ENCODE data around the gene SSH2.

DNA sequence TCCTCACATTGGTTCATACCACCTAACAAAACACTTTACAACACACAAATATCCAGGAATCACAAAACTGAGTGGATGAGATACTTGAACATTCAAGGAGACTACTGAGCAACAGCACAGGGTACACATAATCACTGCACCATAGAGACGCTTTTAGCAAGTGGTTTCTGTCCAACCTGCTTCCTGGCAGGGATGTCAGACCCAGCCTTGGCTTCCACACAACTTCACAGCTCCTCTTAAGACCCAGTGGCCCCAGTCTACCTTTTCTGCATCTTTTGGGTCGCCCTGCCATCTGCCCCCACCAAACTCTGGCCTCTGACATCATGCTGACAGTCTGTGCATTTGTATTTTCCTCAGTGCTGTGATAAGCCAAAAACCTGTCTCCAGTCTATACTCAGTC, 301.4 kb downstream of the SSH2 start:
- no peak for TF ChIP-seq GATA2 (IDR thresholded peaks at IDR 0.05; ENCODE audit: low read depth, low read length)
- no peak for TF ChIP-seq GATA3 (IDR thresholded peaks at IDR 0.05; ENCODE audit: low read depth, low read length)
